NB4 (cell line): ENCODE data around the gene SCP2.

Experiments used
- DNase-seq: peaks from one replicate; pipeline ENCODE4 v3.0.0; 2010; ENCODE audit warnings: low read depth
- H3K4me3 ChIP-seq: one replicate; pipeline ENCODE4 v1.5.1; 2011; ENCODE audit warnings: mild to moderate bottlenecking, low read depth, low read length, moderate library complexity
- MYC ChIP-seq: IDR thresholded peaks from 2 replicates; pipeline ENCODE4 v1.6.1; 2011; ENCODE audit warnings: low read depth, low read length
- POLR2A ChIP-seq: IDR thresholded peaks from 2 replicates; pipeline ENCODE4 v1.6.1; 2011; ENCODE audit warnings: mild to moderate bottlenecking; ENCODE audit not compliant: insufficient read length; ENCODE audit errors: extremely low read depth
- TF ChIP-seq, protein P1 (sequence below): IDR thresholded peaks from 2 replicates; pipeline ENCODE4 v1.6.1; 2011; ENCODE audit warnings: low read depth, low read length
- TF ChIP-seq, protein P2 (sequence below): IDR thresholded peaks from one replicate; pipeline ENCODE4 v1.5.1; 2012; ENCODE audit warnings: low read depth, low read length

SCP2 gene

DNA sequence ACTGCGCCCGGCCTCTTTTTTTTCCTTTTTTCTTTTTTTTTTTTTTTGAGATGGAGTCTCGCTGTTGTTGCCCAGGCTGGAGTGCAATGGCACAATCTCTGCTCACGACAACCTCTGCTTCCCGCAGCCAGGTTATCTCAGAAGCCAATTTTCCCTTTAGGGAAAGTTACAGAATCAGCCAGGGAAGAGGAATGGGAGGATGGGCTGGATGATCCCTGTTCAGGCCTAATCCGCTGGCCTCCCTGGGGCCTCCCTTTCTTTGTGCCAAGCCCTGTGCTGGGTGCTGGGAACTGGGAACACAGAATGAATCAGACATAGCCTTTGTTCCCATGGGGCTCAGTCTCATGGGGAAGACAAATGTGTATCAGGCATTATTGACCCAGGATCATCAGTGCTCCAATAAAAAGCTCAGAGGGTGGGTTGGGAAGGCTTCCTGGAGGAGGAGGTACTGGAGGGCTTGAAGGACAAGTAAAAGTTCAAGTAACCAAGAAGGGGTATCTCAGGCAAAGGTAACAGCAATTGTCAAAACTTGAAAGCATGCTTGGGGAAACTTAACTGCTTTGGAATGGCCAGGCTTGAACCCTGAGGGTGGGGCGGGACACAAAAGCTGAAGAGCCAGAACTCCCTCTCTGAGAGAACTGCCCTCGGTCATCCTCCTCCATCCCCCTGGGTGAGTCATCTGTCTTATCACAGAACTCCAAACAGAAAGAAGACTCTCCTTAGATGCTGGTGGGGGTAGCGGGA is 19.8 kb upstream of the SCP2 start:
- no peak for TF ChIP-seq MYC
- no peak for TF ChIP-seq POLR2A
- TF ChIP-seq, protein P1, sequence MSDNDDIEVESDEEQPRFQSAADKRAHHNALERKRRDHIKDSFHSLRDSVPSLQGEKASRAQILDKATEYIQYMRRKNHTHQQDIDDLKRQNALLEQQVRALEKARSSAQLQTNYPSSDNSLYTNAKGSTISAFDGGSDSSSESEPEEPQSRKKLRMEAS: no peak
- TF ChIP-seq, protein P2, sequence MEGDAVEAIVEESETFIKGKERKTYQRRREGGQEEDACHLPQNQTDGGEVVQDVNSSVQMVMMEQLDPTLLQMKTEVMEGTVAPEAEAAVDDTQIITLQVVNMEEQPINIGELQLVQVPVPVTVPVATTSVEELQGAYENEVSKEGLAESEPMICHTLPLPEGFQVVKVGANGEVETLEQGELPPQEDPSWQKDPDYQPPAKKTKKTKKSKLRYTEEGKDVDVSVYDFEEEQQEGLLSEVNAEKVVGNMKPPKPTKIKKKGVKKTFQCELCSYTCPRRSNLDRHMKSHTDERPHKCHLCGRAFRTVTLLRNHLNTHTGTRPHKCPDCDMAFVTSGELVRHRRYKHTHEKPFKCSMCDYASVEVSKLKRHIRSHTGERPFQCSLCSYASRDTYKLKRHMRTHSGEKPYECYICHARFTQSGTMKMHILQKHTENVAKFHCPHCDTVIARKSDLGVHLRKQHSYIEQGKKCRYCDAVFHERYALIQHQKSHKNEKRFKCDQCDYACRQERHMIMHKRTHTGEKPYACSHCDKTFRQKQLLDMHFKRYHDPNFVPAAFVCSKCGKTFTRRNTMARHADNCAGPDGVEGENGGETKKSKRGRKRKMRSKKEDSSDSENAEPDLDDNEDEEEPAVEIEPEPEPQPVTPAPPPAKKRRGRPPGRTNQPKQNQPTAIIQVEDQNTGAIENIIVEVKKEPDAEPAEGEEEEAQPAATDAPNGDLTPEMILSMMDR: no peak
- DNase-seq: no peak
- H3K4me3 ChIP-seq: no peak overlapping the region

- DNase-seq: no peak
- TF ChIP-seq, protein P1: no peak
- TF ChIP-seq POLR2A (no peak), MYC (no peak)
- TF ChIP-seq, protein P2: no peak
- no peak overlapping the region for H3K4me3 ChIP-seq
These were observed 19.3 kb upstream of the SCP2 start for GRCh38 chr1:52907812-52908153.

DNA sequence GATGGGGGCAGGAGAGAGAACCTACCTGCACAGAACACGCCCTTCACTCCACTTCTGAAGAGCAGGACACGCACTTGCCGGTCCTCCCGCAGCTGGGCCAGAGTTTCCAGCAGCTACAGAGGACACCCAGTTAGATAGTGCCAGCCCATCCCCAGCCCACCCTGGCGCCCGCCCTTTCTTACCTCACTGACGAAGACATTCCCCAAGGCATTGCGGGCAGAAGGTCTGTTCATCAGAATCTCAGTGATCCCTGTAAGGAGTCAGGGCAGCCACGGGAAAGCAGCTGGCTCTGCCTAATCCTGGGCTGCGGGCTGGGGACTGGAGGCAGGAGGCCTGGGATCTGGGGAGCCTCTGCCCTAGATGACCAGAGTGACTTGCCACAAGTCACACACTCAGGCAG is 15.5 kb upstream of the SCP2 start:
- no peak for DNase-seq
- TF ChIP-seq, protein P1: no peak
- TF ChIP-seq, protein P2: no peak
- TF ChIP-seq MYC: no peak
- TF ChIP-seq POLR2A: no peak

GRCh38 chr1:52913014-52913413 is 14.1 kb upstream of the SCP2 start:
- no peak overlapping the region for H3K4me3 ChIP-seq
- TF ChIP-seq, protein P1: no peak
- no peak for TF ChIP-seq MYC
- TF ChIP-seq, protein P2: no peak
- TF ChIP-seq POLR2A: no peak
- DNase-seq: no peak

More for the DNA sequence above, 15.5 kb upstream of the SCP2 start:
- H3K4me3 ChIP-seq: no peak overlapping the region

- no peak for TF ChIP-seq POLR2A
- TF ChIP-seq MYC: peak; percentile 92
- TF ChIP-seq, protein P2: peak; percentile 23
- TF ChIP-seq, protein P1: peak; percentile 93
- no peak overlapping the region for H3K4me3 ChIP-seq
- DNase-seq: peak; percentile 67
These were observed 13.5 kb upstream of the SCP2 start for GRCh38 chr1:52913537-52913936.
